ENCODE measurements around the gene TOPBP1. TPM values are rescaled to one million over a fixed set of nuclear protein-coding genes. Genes with fewer than 3 reads are reported as not detected.

The TOPBP1 gene
- total and polyA plus RNA-seq, 9 of the 15 experiments (the other 6 are each of a cell fraction or from before 2014, with no cell fraction given) = 16.6 to 77.6 (median 58.2) TPM

DNA sequence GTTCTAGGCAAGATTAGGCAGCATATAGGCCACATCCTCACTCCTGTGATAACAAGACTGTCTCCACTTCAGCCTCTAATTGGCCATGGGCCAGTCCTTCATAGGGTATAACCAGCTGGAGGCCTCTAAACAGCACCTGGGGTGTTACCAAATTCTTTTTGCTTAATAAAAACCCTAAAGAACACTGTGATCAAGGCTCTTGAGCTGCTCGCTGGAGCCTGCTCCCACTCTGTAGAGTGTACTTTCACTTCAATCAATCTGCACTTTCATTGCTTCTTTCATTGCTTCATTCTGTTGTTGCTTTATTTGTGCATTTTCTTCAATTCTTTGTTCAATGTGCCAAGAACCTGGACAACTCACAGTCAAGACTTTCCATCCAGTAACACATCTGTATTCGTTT, 36.2 kb upstream of the TOPBP1 start (continued):
- TF ChIP-seq CHD7 (IDR thresholded peaks at IDR 0.05; ENCODE audit: low read depth, low read length) (no peak), CHD2 (IDR thresholded peaks at IDR 0.05; ENCODE audit: low read depth, low read length) (no peak), ZNF274 (IDR thresholded peaks at IDR 0.05; ENCODE audit: borderline replicate concordance, low read depth, low read length) (no peak), ZNF707 (CRISPR knock-in tag; conservative IDR thresholded peaks at IDR 0.05) (no peak), ZBTB8A (IDR thresholded peaks at IDR 0.05; ENCODE audit: partially characterized antibody) (no peak), ZNF551 (CRISPR knock-in tag; IDR thresholded peaks at IDR 0.05) (no peak), SLC30A9 (CRISPR knock-in tag; IDR thresholded peaks at IDR 0.05) (no peak)
